ENCODE data around the gene NWD2. TPM values are rescaled to one million over a fixed set of nuclear protein-coding genes. Genes with fewer than 3 reads are reported as not detected.

The NWD2 gene
- polyA plus RNA-seq, 3 donors: not detected

- DNase-seq: no peak
- Histone ChIP-seq H3K27me3 (ENCODE audit: control insufficient read depth in 2 of 2, insufficient read depth in 2 of 2, low read length in 2 of 2) (no peaks in the 10 kb centered on the region), H3K4me2 (replicated peaks; ENCODE audit: extremely low read depth, low read length, poor library complexity, severe bottlenecking) (no peak overlapping the region), H3K27ac (ENCODE audit: low read depth in 1 of 2, low read length in 2 of 2) (no peak overlapping the region), H3K4me3 (replicated peaks in 1 of 3; ENCODE audit: low read depth in 2 of 3, low read length in 3 of 3) (no peak overlapping the region), H3K79me2 (ENCODE audit: insufficient read depth, low read length) (no peaks in the 10 kb centered on the region), H3K9me3 (replicated peaks in 1 of 2; ENCODE audit: control insufficient read depth in 1 of 2, insufficient read depth in 1 of 2, low read length in 2 of 2) (no peaks in the 10 kb centered on the region), H3K9ac (ENCODE audit: insufficient read depth, low read length, poor library complexity, severe bottlenecking) (no peak overlapping the region), H4K20me1 (ENCODE audit: insufficient read depth, low read length) (no peaks in the 10 kb centered on the region), H2AFZ (ENCODE audit: insufficient read depth, low read depth, low read length, poor library complexity, severe bottlenecking) (no peak overlapping the region), H3K36me3 (replicated peaks in 1 of 2; ENCODE audit: control insufficient read depth in 1 of 2, insufficient read depth in 2 of 2, low read length in 2 of 2) (no peaks in the 10 kb centered on the region), H3K4me1 (ENCODE audit: control insufficient read depth in 1 of 2, insufficient read depth in 2 of 2, low read length in 2 of 2) (no peaks in the 10 kb centered on the region)
- H3K4me1 Mint-ChIP-seq: no peaks in the 10 kb centered on the region
- H3K4me3 Mint-ChIP-seq: no peak overlapping the region
- no peak for TF ChIP-seq CTCF (IDR thresholded peaks at IDR 0.05)
- H3K9me3 Mint-ChIP-seq: peaks cover 0 to 3% (median 0%) of the 10 kb centered on the region in 7 donors
- H3K27ac Mint-ChIP-seq: no peak overlapping the region
- no peaks in the 10 kb centered on the region for H3K36me3 Mint-ChIP-seq
- no CpG with 5 or more reads among the region's 1 CpG for WGBS (ENCODE audit: insufficient coverage)
- H3K27me3 Mint-ChIP-seq (ENCODE audit: low read depth in 3 of 3): peaks cover 0 to 5% (median 3%) of the 10 kb centered on the region in 3 donors
- intact Hi-C loops (cut with micrococcal nuclease): no loop called here
Measured at GRCh38 chr4:37442062-37442323, 197.4 kb downstream of the NWD2 start.

GRCh38 chr4:37443137-37443536, 198.6 kb downstream of the NWD2 start:
- no peak for DNase-seq
- no peak overlapping the region for H3K27ac ChIP-seq (ENCODE audit: low read depth in 1 of 2, low read length in 2 of 2)
- H3K4me2 ChIP-seq (replicated peaks; ENCODE audit: extremely low read depth, low read length, poor library complexity, severe bottlenecking): no peak overlapping the region
- peaks cover 0 to 3% (median 0%) of the 10 kb centered on the region in 7 donors for H3K9me3 Mint-ChIP-seq
- no peak overlapping the region for H3K4me3 ChIP-seq (replicated peaks in 1 of 3; ENCODE audit: low read depth in 2 of 3, low read length in 3 of 3)
- no peaks in the 10 kb centered on the region for H3K9me3 ChIP-seq (replicated peaks in 1 of 2; ENCODE audit: control insufficient read depth in 1 of 2, insufficient read depth in 1 of 2, low read length in 2 of 2)
- no peak overlapping the region for H3K4me3 Mint-ChIP-seq
- no peak overlapping the region for H2AFZ ChIP-seq (ENCODE audit: insufficient read depth, low read depth, low read length, poor library complexity, severe bottlenecking)
- no peaks in the 10 kb centered on the region for H3K4me1 ChIP-seq (ENCODE audit: control insufficient read depth in 1 of 2, insufficient read depth in 2 of 2, low read length in 2 of 2)
- H3K27ac Mint-ChIP-seq: no peak overlapping the region
- H3K9ac ChIP-seq (ENCODE audit: insufficient read depth, low read length, poor library complexity, severe bottlenecking): no peak overlapping the region
- TF ChIP-seq CTCF (IDR thresholded peaks at IDR 0.05): no peak
- H4K20me1 ChIP-seq (ENCODE audit: insufficient read depth, low read length): no peaks in the 10 kb centered on the region
- H3K79me2 ChIP-seq (ENCODE audit: insufficient read depth, low read length): no peaks in the 10 kb centered on the region
- H3K4me1 Mint-ChIP-seq: no peaks in the 10 kb centered on the region
- H3K36me3 ChIP-seq (replicated peaks in 1 of 2; ENCODE audit: control insufficient read depth in 1 of 2, insufficient read depth in 2 of 2, low read length in 2 of 2): no peaks in the 10 kb centered on the region
- WGBS (ENCODE audit: insufficient coverage): 100% methylated on average over 3 of the region's 4 CpGs
- H3K27me3 Mint-ChIP-seq (ENCODE audit: low read depth in 3 of 3): peaks cover 0 to 5% (median 3%) of the 10 kb centered on the region in 3 donors
- intact Hi-C loops (cut with micrococcal nuclease): no loop called here
- no peaks in the 10 kb centered on the region for H3K27me3 ChIP-seq (ENCODE audit: control insufficient read depth in 2 of 2, insufficient read depth in 2 of 2, low read length in 2 of 2)
- H3K36me3 Mint-ChIP-seq: no peaks in the 10 kb centered on the region
